A549 (cell line): ENCODE results near the gene RAB3IL1.

Experiments used
- CBX2 ChIP-seq: fragments of 200-600 bp; sonication (generic); IDR thresholded peaks from 2 replicates; pipeline ENCODE4 v1.6.1; 2016; ENCODE audit warnings: low read depth, mild to moderate bottlenecking, borderline replicate concordance
- CTCF ChIP-seq: fragments of >200 bp; sonication (Bioruptor Twin); formaldehyde crosslinking; IDR thresholded peaks from 3 replicates; pipeline ENCODE4 v1.5.1; 2016
- GATA3 ChIP-seq: IDR thresholded peaks from 2 replicates; pipeline ENCODE4 v1.6.1; 2012; ENCODE audit warnings: borderline replicate concordance
- JUNB ChIP-seq: fragments of >200 bp; sonication (Bioruptor Twin); formaldehyde crosslinking; IDR thresholded peaks from 2 replicates; pipeline ENCODE4 v1.6.1; 2016

GRCh38 chr11:61853698-61854169 lies 63.6 kb downstream of the RAB3IL1 start:
- no peak for TF ChIP-seq CBX2
- TF ChIP-seq CTCF, result no peak
- TF ChIP-seq GATA3, result no peak
- TF ChIP-seq JUNB, result no peak
